GM19324 (cell line): Measurements from ENCODE around the gene LRRC45.
A peak's percentile ranks its signal among the peaks of the same experiment; 100 is the strongest.
"Not testable (repeated sequence)": the region's sequence is repeated elsewhere in the genome, so short reads cannot be mapped to it uniquely, and the experiment has no call there.

Experiments used
- ATAC-seq: cut with Tn5 transposase; IDR thresholded peaks from one replicate; pipeline ENCODE4 v1.9.1; 2021; ENCODE audit warnings: mild to moderate bottlenecking, moderate library complexity; ENCODE audit not compliant: unreplicated experiment, low FRiP score

LRRC45 gene

GRCh38 chr17:82031303-82031884, 8.3 kb downstream of the LRRC45 start, which contains the start of gene RAC3:
RAC3 (plus strand) TSS chr17:82031678; CDS start chr17:82031762, 84 bp downstream.
- ATAC-seq = no peak

- ATAC-seq = no peak
Measured at GRCh38 chr17:82031885-82032627, 9.0 kb downstream of the LRRC45 start.

GRCh38 chr17:82033359-82034085, 10.4 kb downstream of the LRRC45 start:
- ATAC-seq = no peak

GRCh38 chr17:82034371-82035011, 11.4 kb downstream of the LRRC45 start:
- no peak for ATAC-seq

- ATAC-seq = no peak
Measured at GRCh38 chr17:82035488-82035887, 12.4 kb downstream of the LRRC45 start.

- ATAC-seq = no peak
Measured at GRCh38 chr17:82035956-82036633, 13.0 kb downstream of the LRRC45 start.

- no peak for ATAC-seq
Measured at GRCh38 chr17:82036634-82037091, 13.6 kb downstream of the LRRC45 start.

GRCh38 chr17:82037092-82037888, 14.2 kb downstream of the LRRC45 start, which contains the start of gene DCXR:
DCXR (minus strand) TSS chr17:82037697; CDS start chr17:82037682, 15 bp downstream.
- peak; percentile 86 for ATAC-seq

- no peak for ATAC-seq
Measured at GRCh38 chr17:82037889-82038195, 14.7 kb downstream of the LRRC45 start.

- ATAC-seq = not testable (repeated sequence)
Measured at GRCh38 chr17:82038796-82039409, 15.8 kb downstream of the LRRC45 start.

- ATAC-seq = no peak
Measured at GRCh38 chr17:82039695-82040299, 16.7 kb downstream of the LRRC45 start.

GRCh38 chr17:82041144-82041814, 18.2 kb downstream of the LRRC45 start:
- no peak for ATAC-seq

GRCh38 chr17:82042649-82043048, 19.5 kb downstream of the LRRC45 start:
- no peak for ATAC-seq

GRCh38 chr17:82043507-82043906, 20.4 kb downstream of the LRRC45 start:
- no peak for ATAC-seq

- ATAC-seq = no peak
Measured at GRCh38 chr17:82045936-82046484, 22.9 kb downstream of the LRRC45 start.

- no peak for ATAC-seq
Measured at GRCh38 chr17:82046903-82047302, 23.8 kb downstream of the LRRC45 start.

GRCh38 chr17:82047379-82047778, 24.3 kb downstream of the LRRC45 start:
- ATAC-seq = no peak
